Endothelial cell of umbilical vein (primary cell): Measurements from ENCODE around the gene PTPRT. TPM values are rescaled to one million over a fixed set of nuclear protein-coding genes. Genes with fewer than 3 reads are reported as not detected.

ENCODE experiments used
- BruUV-seq: library from RNA; stranded (reverse); fragments of 400-500 nt; replicated peaks from 2 replicates; lab custom pipeline; 2021; lab: Mats Ljungman, UMichigan
- CTCF ChIA-PET: fragments of 300-600, 350-600 bp; sonication (Branson Sonifier 250); formaldehyde crosslinking; loops from one replicate; lab custom pipeline; 2021; ENCODE audit warnings: antibody characterized with exemption, inconsistent platforms; lab: Charles Lee
- POLR2A ChIA-PET: fragments of 300-600, 350-600 bp; sonication (Branson Sonifier 250); formaldehyde crosslinking; loops from one replicate; lab custom pipeline; 2021; ENCODE audit warnings: antibody characterized with exemption, inconsistent platforms; lab: Charles Lee
- DNase-seq: peaks from one replicate; pipeline ENCODE4 v3.0.0-alpha.2; 2011; ENCODE audit warnings: low read depth, low spot score
- FAIRE-seq: peaks from 2 replicates; lab custom pipeline; 2011; peaks lifted over from hg19 to GRCh38; lab: Jason Lieb, UNC
- H2AFZ ChIP-seq: 2 replicates; pipeline ENCODE4 v1.6.0; 2012; ENCODE audit warnings: low read depth, low read length, control low read depth, inconsistent platforms
- H3K27ac ChIP-seq: 2 replicates; pipeline ENCODE4 v1.5.1; 2011; ENCODE audit warnings: low read depth, mild to moderate bottlenecking, control low read depth, low read length, moderate library complexity; ENCODE audit not compliant: insufficient read depth
- H3K27me3 ChIP-seq, 2 experiments: 2 replicates each; pipeline versions ENCODE4 v1.6.0 to v1.6.1; 2011; ENCODE audit warnings: low read length in 2 of 2, mixed read lengths in 1 of 2; ENCODE audit not compliant: control insufficient read depth in 2 of 2, insufficient read depth in 2 of 2
- H3K36me3 ChIP-seq, 2 experiments: 2 replicates in 1 of 2; 3 replicates in 1 of 2; pipeline ENCODE4 v1.5.1; 2011; ENCODE audit warnings: low read length in 2 of 2, mild to moderate bottlenecking in 1 of 2, moderate library complexity in 1 of 2; ENCODE audit not compliant: control insufficient read depth in 2 of 2, insufficient read depth in 2 of 2; ENCODE audit errors: extremely low read depth in 1 of 2
- H3K4me1 ChIP-seq: 3 replicates; pipeline ENCODE4 v1.5.1; 2011; ENCODE audit warnings: mild to moderate bottlenecking, low read length; ENCODE audit not compliant: control insufficient read depth, insufficient read depth; ENCODE audit errors: extremely low read depth
- H3K4me2 ChIP-seq: 2 replicates; pipeline ENCODE4 v1.6.1; 2011; ENCODE audit warnings: low read length, control low read depth, mixed read lengths; ENCODE audit not compliant: insufficient read depth
- H3K4me3 ChIP-seq, 3 experiments: fragments of 200-600 bp in 1 of 3; sonication (generic), shearing (Covaris generic) in 1 of 3; replicated peaks in 1 of 3; 2 replicates each; pipeline ENCODE4 v1.5.1; 2011 to 2016; ENCODE audit warnings: control low read depth in 3 of 3, low read length in 3 of 3, mild to moderate bottlenecking in 2 of 3, inconsistent platforms in 1 of 3, low read depth in 1 of 3, moderate library complexity in 1 of 3; ENCODE audit not compliant: insufficient read depth in 1 of 3
- H3K79me2 ChIP-seq: 2 replicates; pipeline ENCODE4 v1.6.0; 2012; ENCODE audit warnings: low read length, inconsistent platforms; ENCODE audit not compliant: control insufficient read depth, insufficient read depth
- H3K9ac ChIP-seq: replicated peaks from 2 replicates; pipeline ENCODE3; 2011; ENCODE audit warnings: low read length, control low read depth; ENCODE audit not compliant: insufficient read depth; ENCODE audit errors: extremely low read depth
- H3K9me1 ChIP-seq: replicated peaks from 3 replicates; pipeline ENCODE4 v1.6.0; 2011; ENCODE audit warnings: mild to moderate bottlenecking, low read length; ENCODE audit not compliant: control insufficient read depth, insufficient read depth; ENCODE audit errors: extremely low read depth
- H3K9me3 ChIP-seq: replicated peaks from 2 replicates; pipeline ENCODE4 v1.5.1; 2012; ENCODE audit warnings: low read length, inconsistent platforms; ENCODE audit not compliant: control insufficient read depth, insufficient read depth
- H4K20me1 ChIP-seq: replicated peaks from 2 replicates; pipeline ENCODE3; 2011; ENCODE audit warnings: mild to moderate bottlenecking, low read length; ENCODE audit not compliant: control insufficient read depth, insufficient read depth; ENCODE audit errors: extremely low read depth
- EZH2 ChIP-seq: IDR thresholded peaks from 2 replicates; pipeline ENCODE4 v1.6.1; 2012; ENCODE audit warnings: borderline replicate concordance, low read depth, mild to moderate bottlenecking, moderate library complexity, low read length, inconsistent platforms; ENCODE audit not compliant: severe bottlenecking
- FOS ChIP-seq: IDR thresholded peaks from 2 replicates; pipeline ENCODE4 v1.6.1; 2011; ENCODE audit warnings: mild to moderate bottlenecking, low read length, moderate library complexity, borderline replicate concordance; ENCODE audit not compliant: insufficient read depth
- GATA2 ChIP-seq: IDR thresholded peaks from 2 replicates; pipeline ENCODE4 v1.7.0; 2011; ENCODE audit warnings: low read depth, mild to moderate bottlenecking, moderate library complexity, mixed read lengths, low read length; ENCODE audit not compliant: insufficient read length, insufficient read depth
- MYC ChIP-seq: IDR thresholded peaks from one replicate; pipeline ENCODE4 v1.6.1; 2011; ENCODE audit warnings: mild to moderate bottlenecking, low read depth, low read length
- POLR2A ChIP-seq: IDR thresholded peaks from 2 replicates; pipeline ENCODE4 v1.6.1; 2012; ENCODE audit warnings: low read depth, mild to moderate bottlenecking, control low read depth, low read length
- POLR2AphosphoS5 ChIP-seq: IDR thresholded peaks from 2 replicates; pipeline ENCODE4 v1.6.1; 2012; ENCODE audit warnings: low read depth, mild to moderate bottlenecking, control low read depth, low read length, moderate library complexity; ENCODE audit not compliant: insufficient read depth
- dilution Hi-C: fragments of 300-500 bp; cut with MboI; formaldehyde crosslinking; loops from one replicate; pipeline ENCODE4 v1.15.0; 2019; ENCODE audit warnings: low sequenced_read_pairs; ENCODE audit not compliant: extremely low pct_ligation_motif_present
- intact Hi-C: fragments of 100-400 bp; cut with micrococcal nuclease; formaldehyde crosslinking; loops from one replicate; pipeline ENCODE4 v1.10.0; 2022
- polyA plus RNA-seq, 4 experiments: library from polyadenylated mRNA; depleted of rRNA in 3 of 4; stranded (reverse) in 3 of 4; unstranded in 1 of 4; fragments of >200 nt; gene quantifications; 2 replicates each; pipeline versions ENCODE4 v1.2.1 to v1.2.3, GENCODE V29; 2011 to 2012; ENCODE audit warnings: missing spikeins in 1 of 4
- total RNA-seq: library from RNA; stranded (reverse); gene quantifications from 2 replicates; pipeline ENCODE4 v1.2.3, GENCODE V29; 2021
- TF ChIP-seq, protein P1 (sequence below), 2 donors: IDR thresholded peaks; 1 replicate in 1 of 2; 2 replicates in 1 of 2; pipeline ENCODE4 v1.5.1; 2011; ENCODE audit warnings: low read length in 2 of 2, mild to moderate bottlenecking in 2 of 2, moderate library complexity in 2 of 2, control low read depth in 1 of 2, inconsistent platforms in 1 of 2, low read depth in 1 of 2; ENCODE audit not compliant: insufficient read depth in 1 of 2; ENCODE audit errors: extremely low read depth in 1 of 2
- TF ChIP-seq, protein P2 (sequence below): IDR thresholded peaks from 2 replicates; pipeline ENCODE4 v1.6.1; 2011; ENCODE audit not compliant: insufficient read depth, insufficient read length

The PTPRT gene
- total and polyA plus RNA-seq, 2 donors (not counting 3 experiments of a cell fraction or from before 2014, with no cell fraction given), result not detected

DNA sequence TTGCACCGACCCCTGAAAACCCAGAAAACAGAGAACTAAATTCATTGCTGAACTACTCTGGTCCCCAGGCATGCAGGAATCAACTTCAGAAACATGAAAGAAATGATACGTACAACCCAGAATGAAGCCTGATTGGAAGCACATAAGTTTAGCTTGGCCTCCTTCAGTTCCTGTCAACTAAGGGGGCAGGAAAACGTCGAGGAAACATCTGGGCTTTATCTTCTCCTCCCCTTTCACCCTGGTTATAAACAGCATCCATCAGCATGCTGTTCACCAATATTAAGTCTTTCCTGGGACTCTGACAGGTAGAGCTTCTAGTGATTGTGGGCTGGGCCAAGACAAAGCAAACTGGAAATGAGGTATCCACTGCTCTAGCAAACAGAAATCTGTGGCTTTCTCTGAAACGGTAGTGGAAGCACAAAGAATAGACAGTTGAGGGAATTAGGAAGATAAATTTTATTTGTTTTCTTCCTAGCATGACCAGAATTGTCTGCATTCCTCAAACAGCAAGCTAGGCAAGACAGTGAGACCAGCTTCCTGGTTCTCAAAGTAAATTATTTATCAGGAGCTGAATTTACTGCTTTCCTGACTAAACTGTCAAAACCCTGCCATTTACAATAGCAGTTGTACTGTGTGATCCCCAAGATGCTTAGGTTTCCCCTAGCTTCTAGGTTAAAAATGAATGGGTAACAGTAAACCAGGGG, 134.4 kb downstream of the PTPRT start:
- no peak for DNase-seq
- TF ChIP-seq EZH2, result no peak
- no peak for TF ChIP-seq GATA2
- no peak overlapping the region for H3K4me2 ChIP-seq
- no TSS peak for BruUV-seq
- no peak overlapping the region for H3K27ac ChIP-seq
- no peak overlapping the region for H2AFZ ChIP-seq
- H3K4me1 ChIP-seq, result no peaks in the 10 kb centered on the region
- H3K4me3 ChIP-seq, result no peak overlapping the region
- ChIA-PET CTCF (no interaction called here), POLR2A (no interaction called here)
- no peaks in the 10 kb centered on the region for H4K20me1 ChIP-seq
- no peaks in the 10 kb centered on the region for H3K36me3 ChIP-seq
- H3K9me1 ChIP-seq, result no peaks in the 10 kb centered on the region
- dilution Hi-C loops (no loop called here), intact Hi-C loops (no loop called here)
- H3K9ac ChIP-seq, result no peak overlapping the region
- H3K9me3 ChIP-seq, result peaks cover 9% of the 10 kb centered on the region
- H3K27me3 ChIP-seq, result no peaks in the 10 kb centered on the region
- FAIRE-seq, result no peak
- H3K79me2 ChIP-seq, result no peaks in the 10 kb centered on the region

DNA sequence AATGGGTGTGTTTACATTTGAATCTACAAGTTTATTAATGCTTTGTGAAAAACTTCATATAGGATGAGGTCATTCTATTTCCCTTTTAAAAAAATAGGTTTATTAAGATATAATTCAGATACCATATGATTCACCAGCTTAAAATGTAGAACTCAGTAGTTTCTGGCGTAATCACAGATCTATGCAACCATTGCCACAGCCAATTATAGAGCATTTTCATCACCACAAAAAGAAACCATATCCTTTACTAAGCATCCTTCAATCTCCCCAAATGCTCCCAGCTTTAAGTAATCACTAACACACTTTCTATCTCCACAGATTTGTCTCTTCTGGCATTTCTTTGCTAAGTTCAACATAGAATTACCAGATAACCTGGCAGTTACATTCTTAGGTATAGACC, 137.2 kb downstream of the PTPRT start:
- BruUV-seq, result no TSS peak
- H3K27ac ChIP-seq, result no peak overlapping the region
- H4K20me1 ChIP-seq, result no peaks in the 10 kb centered on the region
- ChIA-PET CTCF (no interaction called here), POLR2A (no interaction called here)
- H3K4me3 ChIP-seq, result no peak overlapping the region
- H3K27me3 ChIP-seq, result no peaks in the 10 kb centered on the region
- peaks cover 10% of the 10 kb centered on the region for H3K9me3 ChIP-seq
- no peaks in the 10 kb centered on the region for H3K36me3 ChIP-seq
- no peaks in the 10 kb centered on the region for H3K79me2 ChIP-seq
- no peaks in the 10 kb centered on the region for H3K9me1 ChIP-seq
- no peak overlapping the region for H3K9ac ChIP-seq
- intact Hi-C loops (no loop called here), dilution Hi-C loops (no loop called here)
- FAIRE-seq, result no peak
- H3K4me1 ChIP-seq, result no peaks in the 10 kb centered on the region
- TF ChIP-seq, protein P1, sequence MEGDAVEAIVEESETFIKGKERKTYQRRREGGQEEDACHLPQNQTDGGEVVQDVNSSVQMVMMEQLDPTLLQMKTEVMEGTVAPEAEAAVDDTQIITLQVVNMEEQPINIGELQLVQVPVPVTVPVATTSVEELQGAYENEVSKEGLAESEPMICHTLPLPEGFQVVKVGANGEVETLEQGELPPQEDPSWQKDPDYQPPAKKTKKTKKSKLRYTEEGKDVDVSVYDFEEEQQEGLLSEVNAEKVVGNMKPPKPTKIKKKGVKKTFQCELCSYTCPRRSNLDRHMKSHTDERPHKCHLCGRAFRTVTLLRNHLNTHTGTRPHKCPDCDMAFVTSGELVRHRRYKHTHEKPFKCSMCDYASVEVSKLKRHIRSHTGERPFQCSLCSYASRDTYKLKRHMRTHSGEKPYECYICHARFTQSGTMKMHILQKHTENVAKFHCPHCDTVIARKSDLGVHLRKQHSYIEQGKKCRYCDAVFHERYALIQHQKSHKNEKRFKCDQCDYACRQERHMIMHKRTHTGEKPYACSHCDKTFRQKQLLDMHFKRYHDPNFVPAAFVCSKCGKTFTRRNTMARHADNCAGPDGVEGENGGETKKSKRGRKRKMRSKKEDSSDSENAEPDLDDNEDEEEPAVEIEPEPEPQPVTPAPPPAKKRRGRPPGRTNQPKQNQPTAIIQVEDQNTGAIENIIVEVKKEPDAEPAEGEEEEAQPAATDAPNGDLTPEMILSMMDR (IDR thresholded peaks at IDR 0.05; ENCODE audit: extremely low read depth in 1 of 2, insufficient read depth in 1 of 2, low read depth in 1 of 2, low read length in 2 of 2), result no peak
- TF ChIP-seq POLR2AphosphoS5, result no peak
- no peak for TF ChIP-seq EZH2
- TF ChIP-seq GATA2, result no peak
- TF ChIP-seq, protein P2, sequence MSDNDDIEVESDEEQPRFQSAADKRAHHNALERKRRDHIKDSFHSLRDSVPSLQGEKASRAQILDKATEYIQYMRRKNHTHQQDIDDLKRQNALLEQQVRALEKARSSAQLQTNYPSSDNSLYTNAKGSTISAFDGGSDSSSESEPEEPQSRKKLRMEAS, result no peak
- TF ChIP-seq MYC, result no peak
- TF ChIP-seq POLR2A, result no peak
- TF ChIP-seq FOS, result no peak
- DNase-seq, result no peak
- no peak overlapping the region for H3K4me2 ChIP-seq
- H2AFZ ChIP-seq, result no peak overlapping the region
